ENCODE data around the gene IGF2BP2. TPM values are rescaled to one million over a fixed set of nuclear protein-coding genes. Genes with fewer than 3 reads are reported as not detected.

Gene IGF2BP2
- total and polyA plus RNA-seq, 2 of the 13 experiments (the other 11 are each of a cell fraction or from before 2014, with no cell fraction given): 6.5 to 46.0 TPM

- Histone ChIP-seq H3K4me2 (ENCODE audit: low read depth, low read length) (no peak overlapping the region), H3K9ac (ENCODE audit: insufficient read depth, low read depth, low read length) (no peak overlapping the region), H3K36me3 (replicated peaks in 1 of 2; ENCODE audit: control insufficient read depth in 1 of 2, insufficient read depth in 2 of 2, low read length in 2 of 2) (peaks cover 4 to 42% of the 10 kb centered on the region in 2 experiments), H4K20me1 (ENCODE audit: insufficient read depth, low read length) (no peaks in the 10 kb centered on the region), H3K27ac (ENCODE audit: extremely low read length, insufficient read depth, low read length) (no peak overlapping the region), H3K4me3 (replicated peaks in 1 of 3; ENCODE audit: insufficient read depth in 1 of 3, low read depth in 2 of 3, low read length in 3 of 3) (no peak overlapping the region), H3K4me1 (ENCODE audit: insufficient read depth, low read length) (no peaks in the 10 kb centered on the region), H3K79me2 (ENCODE audit: insufficient read depth, low read length) (no peaks in the 10 kb centered on the region), H3K27me3 (ENCODE audit: control insufficient read depth in 1 of 2, insufficient read depth in 2 of 2, low read length in 2 of 2) (no peaks in the 10 kb centered on the region), H3K9me3 (ENCODE audit: low read length) (no peaks in the 10 kb centered on the region), H2AFZ (ENCODE audit: low read length) (no peak overlapping the region)
- ChIA-PET POLR2A (no interaction called here), CTCF (ENCODE audit: low intra/inter-chr PET ratio, low total read pairs) (no interaction called here)
- DNase-seq (ENCODE audit: low spot score): no peak
- no peak for TF ChIP-seq ZFP62 (CRISPR knock-in tag; IDR thresholded peaks at IDR 0.05)
- TF ChIP-seq, protein P1, sequence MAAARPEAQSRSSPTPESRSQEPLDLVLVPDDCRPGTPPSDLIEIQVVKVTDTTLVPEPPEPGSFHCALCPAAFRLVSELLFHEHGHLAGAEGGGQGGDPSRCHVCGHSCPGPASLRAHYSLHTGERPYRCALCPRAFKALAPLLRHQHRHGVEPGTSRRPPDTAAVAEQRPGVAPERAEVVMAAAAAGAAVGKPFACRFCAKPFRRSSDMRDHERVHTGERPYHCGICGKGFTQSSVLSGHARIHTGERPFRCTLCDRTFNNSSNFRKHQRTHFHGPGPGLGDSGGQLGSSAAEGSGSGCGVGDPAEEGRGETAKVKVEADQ (CRISPR knock-in tag; IDR thresholded peaks at IDR 0.05; ENCODE audit: borderline replicate concordance): no peak
- no peak for TF ChIP-seq ZNF138 (CRISPR knock-in tag; IDR thresholded peaks at IDR 0.05; ENCODE audit: low read depth)
- TF ChIP-seq ZBTB7A (CRISPR knock-in tag; IDR thresholded peaks at IDR 0.05): no peak
- no peak for TF ChIP-seq ZNF558 (CRISPR knock-in tag; IDR thresholded peaks at IDR 0.05; ENCODE audit: borderline replicate concordance)
- TF ChIP-seq, protein P2, sequence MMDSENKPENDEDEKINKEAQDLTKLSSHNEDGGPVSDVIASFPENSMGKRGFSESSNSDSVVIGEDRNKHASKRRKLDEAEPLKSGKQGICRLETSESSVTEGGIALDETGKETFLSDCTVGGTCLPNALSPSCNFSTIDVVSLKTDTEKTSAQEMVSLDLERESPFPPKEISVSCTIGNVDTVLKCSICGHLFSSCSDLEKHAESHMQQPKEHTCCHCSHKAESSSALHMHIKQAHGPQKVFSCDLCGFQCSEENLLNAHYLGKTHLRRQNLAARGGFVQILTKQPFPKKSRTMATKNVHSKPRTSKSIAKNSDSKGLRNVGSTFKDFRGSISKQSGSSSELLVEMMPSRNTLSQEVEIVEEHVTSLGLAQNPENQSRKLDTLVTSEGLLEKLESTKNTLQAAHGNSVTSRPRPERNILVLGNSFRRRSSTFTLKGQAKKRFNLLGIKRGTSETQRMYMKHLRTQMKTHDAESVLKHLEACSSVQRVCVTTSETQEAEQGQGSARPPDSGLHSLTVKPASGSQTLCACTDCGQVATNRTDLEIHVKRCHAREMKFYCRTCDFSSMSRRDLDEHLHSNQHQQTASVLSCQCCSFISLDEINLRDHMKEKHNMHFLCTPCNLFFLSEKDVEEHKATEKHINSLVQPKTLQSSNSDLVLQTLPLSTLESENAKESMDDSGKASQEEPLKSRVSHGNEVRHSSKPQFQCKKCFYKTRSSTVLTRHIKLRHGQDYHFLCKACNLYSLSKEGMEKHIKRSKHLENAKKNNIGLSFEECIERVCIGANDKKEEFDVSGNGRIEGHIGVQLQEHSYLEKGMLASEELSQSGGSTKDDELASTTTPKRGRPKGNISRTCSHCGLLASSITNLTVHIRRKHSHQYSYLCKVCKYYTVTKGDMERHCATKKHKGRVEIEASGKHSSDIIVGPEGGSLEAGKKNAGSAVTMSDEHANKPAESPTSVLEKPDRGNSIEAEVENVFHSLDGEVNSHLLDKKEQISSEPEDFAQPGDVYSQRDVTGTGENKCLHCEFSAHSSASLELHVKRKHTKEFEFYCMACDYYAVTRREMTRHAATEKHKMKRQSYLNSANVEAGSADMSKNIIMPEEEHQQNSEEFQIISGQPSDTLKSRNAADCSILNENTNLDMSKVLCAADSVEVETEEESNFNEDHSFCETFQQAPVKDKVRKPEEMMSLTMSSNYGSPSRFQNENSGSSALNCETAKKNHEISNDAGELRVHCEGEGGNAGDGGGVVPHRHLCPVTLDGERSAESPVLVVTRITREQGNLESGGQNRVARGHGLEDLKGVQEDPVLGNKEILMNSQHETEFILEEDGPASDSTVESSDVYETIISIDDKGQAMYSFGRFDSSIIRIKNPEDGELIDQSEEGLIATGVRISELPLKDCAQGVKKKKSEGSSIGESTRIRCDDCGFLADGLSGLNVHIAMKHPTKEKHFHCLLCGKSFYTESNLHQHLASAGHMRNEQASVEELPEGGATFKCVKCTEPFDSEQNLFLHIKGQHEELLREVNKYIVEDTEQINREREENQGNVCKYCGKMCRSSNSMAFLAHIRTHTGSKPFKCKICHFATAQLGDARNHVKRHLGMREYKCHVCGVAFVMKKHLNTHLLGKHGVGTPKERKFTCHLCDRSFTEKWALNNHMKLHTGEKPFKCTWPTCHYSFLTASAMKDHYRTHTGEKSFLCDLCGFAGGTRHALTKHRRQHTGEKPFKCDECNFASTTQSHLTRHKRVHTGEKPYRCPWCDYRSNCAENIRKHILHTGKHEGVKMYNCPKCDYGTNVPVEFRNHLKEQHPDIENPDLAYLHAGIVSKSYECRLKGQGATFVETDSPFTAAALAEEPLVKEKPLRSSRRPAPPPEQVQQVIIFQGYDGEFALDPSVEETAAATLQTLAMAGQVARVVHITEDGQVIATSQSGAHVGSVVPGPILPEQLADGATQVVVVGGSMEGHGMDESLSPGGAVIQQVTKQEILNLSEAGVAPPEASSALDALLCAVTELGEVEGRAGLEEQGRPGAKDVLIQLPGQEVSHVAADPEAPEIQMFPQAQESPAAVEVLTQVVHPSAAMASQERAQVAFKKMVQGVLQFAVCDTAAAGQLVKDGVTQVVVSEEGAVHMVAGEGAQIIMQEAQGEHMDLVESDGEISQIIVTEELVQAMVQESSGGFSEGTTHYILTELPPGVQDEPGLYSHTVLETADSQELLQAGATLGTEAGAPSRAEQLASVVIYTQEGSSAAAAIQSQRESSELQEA (CRISPR knock-in tag; IDR thresholded peaks at IDR 0.05; ENCODE audit: not compliant biosample characterization): no peak
- TF ChIP-seq, protein P3, sequence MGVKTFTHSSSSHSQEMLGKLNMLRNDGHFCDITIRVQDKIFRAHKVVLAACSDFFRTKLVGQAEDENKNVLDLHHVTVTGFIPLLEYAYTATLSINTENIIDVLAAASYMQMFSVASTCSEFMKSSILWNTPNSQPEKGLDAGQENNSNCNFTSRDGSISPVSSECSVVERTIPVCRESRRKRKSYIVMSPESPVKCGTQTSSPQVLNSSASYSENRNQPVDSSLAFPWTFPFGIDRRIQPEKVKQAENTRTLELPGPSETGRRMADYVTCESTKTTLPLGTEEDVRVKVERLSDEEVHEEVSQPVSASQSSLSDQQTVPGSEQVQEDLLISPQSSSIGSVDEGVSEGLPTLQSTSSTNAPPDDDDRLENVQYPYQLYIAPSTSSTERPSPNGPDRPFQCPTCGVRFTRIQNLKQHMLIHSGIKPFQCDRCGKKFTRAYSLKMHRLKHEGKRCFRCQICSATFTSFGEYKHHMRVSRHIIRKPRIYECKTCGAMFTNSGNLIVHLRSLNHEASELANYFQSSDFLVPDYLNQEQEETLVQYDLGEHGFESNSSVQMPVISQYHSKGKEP (CRISPR knock-in tag; IDR thresholded peaks at IDR 0.05): no peak
- TF ChIP-seq KLF11 (CRISPR knock-in tag; IDR thresholded peaks at IDR 0.05): no peak
- TF ChIP-seq ZNF382 (CRISPR knock-in tag; IDR thresholded peaks at IDR 0.05; ENCODE audit: borderline replicate concordance): no peak
- no peak for FAIRE-seq
- WGBS (ENCODE audit: low lambda C conversion rate): 89% methylated on average over 6 of the region's 6 CpGs
- in situ Hi-C loops (cut with HindIII; ENCODE audit: extremely low pct_ligation_motif_present, low pct_unique_long_range_greater_than_20kb) (no loop called here), intact Hi-C loops (cut with micrococcal nuclease; ENCODE audit: unreplicated experiment) (no loop called here)
- BruUV-seq (replicated peaks): no TSS peak
- no peak for ATAC-seq
These were observed 211.8 kb downstream of the IGF2BP2 start for GRCh38 chr3:185613016-185613415.
